Astrocyte (in vitro differentiated cells and primary cell): ENCODE results near the gene SLC26A3. TPM values are rescaled to one million over a fixed set of nuclear protein-coding genes. Genes with fewer than 3 reads are reported as not detected.

Experiments
- DNase-seq: peaks from one replicate; pipeline ENCODE4 v3.0.0-alpha.2; 2010; ENCODE audit warnings: low read depth
- FAIRE-seq: peaks from 2 replicates; lab custom pipeline; 2011; peaks lifted over from hg19 to GRCh38; lab: Jason Lieb, UNC
- H2AFZ ChIP-seq: 2 replicates; pipeline ENCODE4 v1.6.0; 2012; ENCODE audit warnings: low read depth, low read length, inconsistent platforms
- H3K27ac ChIP-seq: 2 replicates; pipeline ENCODE4 v1.5.1; 2011; ENCODE audit warnings: low read depth, low read length, inconsistent platforms
- H3K27me3 ChIP-seq: 2 replicates; pipeline ENCODE4 v1.6.0; 2011; ENCODE audit warnings: low read length, inconsistent platforms; ENCODE audit not compliant: insufficient read depth
- H3K36me3 ChIP-seq: 2 replicates; pipeline ENCODE4 v1.5.1; 2011; ENCODE audit warnings: low read length, inconsistent platforms; ENCODE audit not compliant: insufficient read depth
- H3K4me1 ChIP-seq: 2 replicates; pipeline ENCODE4 v1.5.1; 2011; ENCODE audit warnings: low read length, inconsistent platforms; ENCODE audit not compliant: insufficient read depth
- H3K4me2 ChIP-seq: 2 replicates; pipeline ENCODE4 v1.6.0; 2012; ENCODE audit warnings: low read length, inconsistent platforms
- H3K4me3 ChIP-seq: 2 replicates; pipeline ENCODE4 v1.5.1; 2011; ENCODE audit warnings: low read depth, mild to moderate bottlenecking, low read length, inconsistent platforms; ENCODE audit not compliant: insufficient read depth
- H3K79me2 ChIP-seq: 2 replicates; pipeline ENCODE4 v1.6.0; 2012; ENCODE audit warnings: mild to moderate bottlenecking, low read length, inconsistent platforms; ENCODE audit not compliant: insufficient read depth
- H3K9ac ChIP-seq: 2 replicates; pipeline ENCODE4 v1.6.0; 2012; ENCODE audit warnings: mild to moderate bottlenecking, low read length, inconsistent platforms
- H3K9me3 ChIP-seq: 2 replicates; pipeline ENCODE4 v1.5.1; 2012; ENCODE audit warnings: low read depth, mild to moderate bottlenecking, low read length, inconsistent platforms; ENCODE audit not compliant: insufficient read depth
- H4K20me1 ChIP-seq: 2 replicates; pipeline ENCODE4 v1.6.0; 2012; ENCODE audit warnings: low read length, inconsistent platforms; ENCODE audit not compliant: insufficient read depth
- H3K27ac Mint-ChIP-seq: one replicate; pipeline ENCODE4 v1.8.0; 2021; ENCODE audit warnings: mild to moderate bottlenecking, mixed read lengths; ENCODE audit not compliant: unreplicated experiment
- H3K27me3 Mint-ChIP-seq: one replicate; pipeline ENCODE4 v1.8.0; 2021; ENCODE audit warnings: low read depth, mixed read lengths; ENCODE audit not compliant: unreplicated experiment
- H3K36me3 Mint-ChIP-seq: one replicate; pipeline ENCODE4 v1.8.0; 2021; ENCODE audit warnings: low read depth, mixed read lengths; ENCODE audit not compliant: unreplicated experiment
- H3K4me1 Mint-ChIP-seq: one replicate; pipeline ENCODE4 v1.8.0; 2021; ENCODE audit warnings: low read depth, mixed read lengths; ENCODE audit not compliant: unreplicated experiment
- H3K4me3 Mint-ChIP-seq: one replicate; pipeline ENCODE4 v1.8.0; 2021; ENCODE audit warnings: mild to moderate bottlenecking, moderate library complexity, mixed read lengths; ENCODE audit not compliant: unreplicated experiment
- H3K9me3 Mint-ChIP-seq: one replicate; pipeline ENCODE4 v1.8.0; 2021; ENCODE audit warnings: mild to moderate bottlenecking, mixed read lengths; ENCODE audit not compliant: unreplicated experiment
- CTCF ChIP-seq: IDR thresholded peaks from 2 replicates; pipeline ENCODE4 v1.5.1; 2011; ENCODE audit warnings: low read depth, mild to moderate bottlenecking, inconsistent platforms, low read length, moderate library complexity; ENCODE audit not compliant: insufficient read depth
- EZH2 ChIP-seq: IDR thresholded peaks from 2 replicates; pipeline ENCODE4 v1.6.1; 2012; ENCODE audit warnings: mild to moderate bottlenecking, low read length, inconsistent platforms; ENCODE audit not compliant: insufficient read depth
- total RNA-seq: library from RNA; stranded (reverse); gene quantifications from 2 replicates; pipeline ENCODE4 v1.2.1, GENCODE V29; 2021

The SLC26A3 gene
- total RNA-seq, 1 donor from 2014 or later = not detected

GRCh38 chr7:107836237-107837144 lies 33.5 kb upstream of the SLC26A3 start:
- Histone ChIP-seq H3K4me1 (no peaks in the 10 kb centered on the region), H3K4me2 (no peak overlapping the region), H4K20me1 (no peaks in the 10 kb centered on the region), H3K4me3 (no peak overlapping the region), H2AFZ (no peak overlapping the region), H3K27ac (no peak overlapping the region), H3K36me3 (no peaks in the 10 kb centered on the region), H3K9ac (no peak overlapping the region), H3K79me2 (no peaks in the 10 kb centered on the region), H3K9me3 (no peaks in the 10 kb centered on the region), H3K27me3 (peaks cover 4% of the 10 kb centered on the region)
- Mint-ChIP-seq H3K9me3 (peaks cover 8% of the 10 kb centered on the region), H3K27ac (no peak overlapping the region), H3K4me1 (no peaks in the 10 kb centered on the region), H3K4me3 (no peak overlapping the region), H3K27me3 (peaks cover 10% of the 10 kb centered on the region), H3K36me3 (no peaks in the 10 kb centered on the region)
- TF ChIP-seq EZH2 (no peak), CTCF (no peak)
- DNase-seq (peak; percentile 12), FAIRE-seq (no peak)

GRCh38 chr7:107834401-107834800 lies 31.4 kb upstream of the SLC26A3 start:
- Mint-ChIP-seq H3K27me3 (peaks cover 10% of the 10 kb centered on the region), H3K27ac (no peak overlapping the region), H3K4me3 (no peak overlapping the region), H3K9me3 (peaks cover 4% of the 10 kb centered on the region), H3K36me3 (no peaks in the 10 kb centered on the region), H3K4me1 (no peaks in the 10 kb centered on the region)
- no peak for FAIRE-seq
- Histone ChIP-seq H3K27me3 (peaks cover 4% of the 10 kb centered on the region), H3K4me3 (no peak overlapping the region), H3K79me2 (no peaks in the 10 kb centered on the region), H3K4me1 (no peaks in the 10 kb centered on the region), H3K36me3 (no peaks in the 10 kb centered on the region), H3K9ac (no peak overlapping the region), H3K9me3 (no peaks in the 10 kb centered on the region), H2AFZ (no peak overlapping the region), H3K27ac (no peak overlapping the region), H4K20me1 (no peaks in the 10 kb centered on the region), H3K4me2 (no peak overlapping the region)
- DNase-seq = no peak
- TF ChIP-seq CTCF (no peak), EZH2 (no peak)

- Mint-ChIP-seq H3K36me3 (no peaks in the 10 kb centered on the region), H3K9me3 (peaks cover 4% of the 10 kb centered on the region)
These were observed 30.7 kb upstream of the SLC26A3 start for GRCh38 chr7:107833684-107834106.

More at GRCh38 chr7:107833684-107834106, 30.7 kb upstream of the SLC26A3 start:
- Histone ChIP-seq H3K9ac (no peak overlapping the region), H3K4me2 (no peak overlapping the region), H3K27me3 (peaks cover 4% of the 10 kb centered on the region), H3K4me1 (no peaks in the 10 kb centered on the region), H3K4me3 (no peak overlapping the region), H4K20me1 (no peaks in the 10 kb centered on the region), H3K9me3 (no peaks in the 10 kb centered on the region), H3K27ac (no peak overlapping the region), H2AFZ (no peak overlapping the region), H3K36me3 (no peaks in the 10 kb centered on the region), H3K79me2 (no peaks in the 10 kb centered on the region)
- Mint-ChIP-seq H3K27ac (no peak overlapping the region), H3K27me3 (peaks cover 10% of the 10 kb centered on the region), H3K4me3 (no peak overlapping the region), H3K4me1 (no peaks in the 10 kb centered on the region)
- FAIRE-seq (no peak), DNase-seq (no peak)
- TF ChIP-seq EZH2 (no peak), CTCF (no peak)
